Measurements from ENCODE around the gene PSMA7. TPM values are rescaled to one million over a fixed set of nuclear protein-coding genes. Genes with fewer than 3 reads are reported as not detected.
A peak's percentile ranks its signal among the peaks of the same experiment; 100 is the strongest.

Gene PSMA7
- total RNA-seq, 1 donor: 295 TPM

- peak; percentile 78 for DNase-seq (ENCODE audit: low read depth)
- no peak for TF ChIP-seq CTCF (IDR thresholded peaks at IDR 0.05; ENCODE audit: insufficient read depth, low read depth, low read length)
- H3K4me3 ChIP-seq (ENCODE audit: low read depth, low read length): peak overlapping the region; percentile 78
Observed at GRCh38 chr20:62143957-62144825, 997 bp upstream of the PSMA7 start.

DNA sequence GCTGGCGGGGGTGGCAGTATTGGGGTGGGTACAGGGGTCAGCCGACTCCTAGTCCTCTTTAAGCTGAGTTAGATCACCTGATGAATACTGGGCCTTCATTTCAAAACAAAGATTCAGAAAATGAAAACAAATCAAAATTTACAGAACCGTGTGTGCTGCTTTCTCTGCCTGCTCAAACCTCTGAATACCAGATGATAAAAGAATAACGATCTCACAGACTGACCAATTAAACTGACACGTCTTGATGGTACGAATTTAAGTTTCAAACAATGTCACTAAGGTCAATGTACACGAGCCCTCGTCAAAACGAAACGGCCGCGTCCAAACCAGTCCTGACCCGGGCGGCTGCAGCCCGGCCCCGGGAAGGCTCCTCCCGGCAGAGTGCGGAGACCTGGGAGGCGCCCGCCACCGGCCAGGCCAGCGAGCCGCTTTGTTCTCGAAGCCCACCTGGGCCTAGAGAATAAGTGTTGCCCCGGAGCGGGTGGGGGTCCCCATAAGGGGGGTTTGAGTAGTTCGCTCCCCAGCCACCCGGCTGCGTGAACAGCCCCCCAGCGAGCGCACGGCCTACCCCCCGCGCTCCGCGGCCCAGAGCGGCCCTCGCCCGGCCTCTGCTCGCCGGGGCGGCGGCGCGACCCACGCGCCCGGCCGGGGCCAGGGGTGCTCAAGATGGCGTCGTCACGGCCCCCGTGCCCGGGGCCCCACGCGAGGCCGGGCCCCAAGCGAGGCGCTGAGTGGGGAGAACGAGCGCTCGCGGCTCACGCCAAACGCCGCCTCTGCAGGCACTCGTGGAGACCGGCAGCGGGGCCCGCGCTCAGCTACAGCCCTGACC, 728 bp downstream of the PSMA7 start:
- peak overlapping the region; percentile 78 for H3K4me3 ChIP-seq (ENCODE audit: low read depth, low read length)
- no peak for DNase-seq (ENCODE audit: low read depth)
- TF ChIP-seq CTCF (IDR thresholded peaks at IDR 0.05; ENCODE audit: insufficient read depth, low read depth, low read length): no peak

DNA sequence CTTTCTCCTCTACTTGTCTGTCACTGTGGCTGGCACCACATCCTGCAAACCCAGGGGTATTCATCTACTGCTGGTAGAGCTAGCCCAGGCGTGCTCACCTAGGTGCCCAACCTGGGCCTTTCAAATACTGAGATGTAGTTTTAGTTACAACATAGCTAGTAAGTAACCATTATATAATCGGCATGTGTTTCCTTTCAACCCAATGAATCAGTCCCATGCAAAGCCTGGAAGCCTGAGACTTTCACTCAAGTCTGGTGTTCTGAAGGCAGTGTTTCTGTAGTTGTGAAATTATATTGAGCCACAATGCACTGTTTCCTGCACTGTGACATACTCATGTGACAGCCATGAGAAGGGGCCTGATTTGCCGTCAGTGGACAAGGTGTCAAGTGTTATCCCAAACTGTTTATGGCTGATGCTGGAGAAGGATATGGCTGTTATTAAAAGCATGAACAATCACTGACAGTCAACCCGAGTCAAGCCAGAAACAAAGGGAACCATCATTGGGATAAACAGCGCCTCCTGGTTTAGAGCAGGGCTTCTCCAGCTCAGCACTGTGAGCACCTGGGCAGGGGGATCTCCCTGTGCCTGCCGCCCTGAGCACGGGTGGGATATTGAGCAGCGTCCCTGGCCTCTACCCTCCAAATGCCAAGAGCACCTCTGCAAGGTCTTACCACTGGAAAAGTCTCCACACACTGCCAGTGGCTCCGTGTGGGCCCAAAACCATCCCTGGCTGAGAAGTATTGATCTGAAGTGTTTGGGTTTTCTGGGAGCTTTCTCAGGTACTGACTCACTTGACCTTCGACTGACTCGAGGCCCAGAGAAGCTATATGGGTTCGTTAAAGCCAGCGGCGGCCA, 1.6 kb downstream of the PSMA7 start:
- peak overlapping the region; percentile 78 for H3K4me3 ChIP-seq (ENCODE audit: low read depth, low read length)
- TF ChIP-seq CTCF (IDR thresholded peaks at IDR 0.05; ENCODE audit: insufficient read depth, low read depth, low read length): peak; percentile 38
- DNase-seq (ENCODE audit: low read depth): peak; percentile 64

DNA sequence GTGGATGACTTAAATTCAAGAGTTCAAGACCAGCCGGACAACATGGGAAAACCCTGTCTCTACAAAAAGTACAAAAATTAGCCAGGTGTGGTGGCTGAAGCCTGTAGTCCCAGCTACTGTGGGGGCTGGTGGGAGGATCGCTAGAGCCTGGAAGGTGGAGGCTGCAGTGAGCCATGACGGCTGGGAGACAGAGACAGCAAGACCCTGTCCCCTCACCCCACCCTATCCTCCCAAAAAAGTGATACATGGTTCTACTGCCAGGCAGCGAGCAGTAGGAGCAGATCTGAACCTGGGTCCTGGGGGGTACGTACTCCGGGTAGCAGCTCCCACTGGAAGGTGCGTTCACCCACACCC, 2.2 kb downstream of the PSMA7 start:
- DNase-seq (ENCODE audit: low read depth): no peak
- TF ChIP-seq CTCF (IDR thresholded peaks at IDR 0.05; ENCODE audit: insufficient read depth, low read depth, low read length): no peak
- peak overlapping the region; percentile 78 for H3K4me3 ChIP-seq (ENCODE audit: low read depth, low read length)

- DNase-seq (ENCODE audit: low read depth): no peak
- TF ChIP-seq CTCF (IDR thresholded peaks at IDR 0.05; ENCODE audit: insufficient read depth, low read depth, low read length): no peak
- H3K4me3 ChIP-seq (ENCODE audit: low read depth, low read length): no peak overlapping the region
Observed at GRCh38 chr20:62139636-62140035, 3.6 kb downstream of the PSMA7 start.

GRCh38 chr20:62138912-62139311, 4.3 kb downstream of the PSMA7 start:
- DNase-seq (ENCODE audit: low read depth): no peak
- H3K4me3 ChIP-seq (ENCODE audit: low read depth, low read length): no peak overlapping the region
- no peak for TF ChIP-seq CTCF (IDR thresholded peaks at IDR 0.05; ENCODE audit: insufficient read depth, low read depth, low read length)
